Hematopoietic multipotent progenitor cell (in vitro differentiated cells): Measurements from ENCODE around the gene TLE5. TPM values are rescaled to one million over a fixed set of nuclear protein-coding genes. Genes with fewer than 3 reads are reported as not detected.
A peak's percentile ranks its signal among the peaks of the same experiment; 100 is the strongest.

Experiments used
- DNase-seq, 3 donors: peaks; one replicate each; pipeline ENCODE4 v3.0.0-alpha.2; 2011 to 2015; ENCODE audit warnings: low read depth in 2 of 3, low spot score in 2 of 3
- total RNA-seq: library from RNA; depleted of rRNA; stranded (reverse); fragments of >200 nt; gene quantifications from one replicate; pipeline ENCODE4 v1.2.3, GENCODE V29; 2012

The TLE5 gene
- 304 TPM for total RNA-seq

GRCh38 chr19:3062165-3063105 is at the start of gene TLE5:
TLE5 (minus strand) TSS chr19:3062495; CDS start chr19:3062200, 295 bp downstream.
- peak; percentile 52 to 68 (median 58) for DNase-seq

GRCh38 chr19:3111586-3112247 is 49.4 kb upstream of the TLE5 start:
- DNase-seq = no peak

- DNase-seq = no peak
Measured at GRCh38 chr19:3110126-3110825, 48.0 kb upstream of the TLE5 start.

GRCh38 chr19:3109491-3109890 is 47.2 kb upstream of the TLE5 start:
- no peak for DNase-seq

- DNase-seq = peak; percentile 42 to 80 (median 61)
Measured at GRCh38 chr19:3108775-3109174, 46.5 kb upstream of the TLE5 start.

- no peak for DNase-seq
Measured at GRCh38 chr19:3107658-3108057, 45.4 kb upstream of the TLE5 start.

GRCh38 chr19:3106509-3107141 is 44.3 kb upstream of the TLE5 start:
- DNase-seq = no peak

GRCh38 chr19:3105641-3106508 is 43.6 kb upstream of the TLE5 start:
- no peak for DNase-seq

GRCh38 chr19:3104708-3104983 is 42.4 kb upstream of the TLE5 start:
- no peak for DNase-seq

- no peak for DNase-seq
Measured at GRCh38 chr19:3102239-3103140, 40.2 kb upstream of the TLE5 start.

GRCh38 chr19:3100747-3101730 is 38.7 kb upstream of the TLE5 start:
- no peak for DNase-seq

GRCh38 chr19:3100331-3100730 is 38.0 kb upstream of the TLE5 start:
- no peak for DNase-seq

- DNase-seq = no peak
Measured at GRCh38 chr19:3099347-3100145, 37.3 kb upstream of the TLE5 start.

GRCh38 chr19:3098515-3099346 is 36.4 kb upstream of the TLE5 start:
- peak in 2 of 3 donors; percentile 37 to 54 for DNase-seq

- no peak for DNase-seq
Measured at GRCh38 chr19:3098141-3098514, 35.8 kb upstream of the TLE5 start.

- DNase-seq = no peak
Measured at GRCh38 chr19:3097442-3097871, 35.2 kb upstream of the TLE5 start.
